HG02870 (cell line): ENCODE data around the gene ACO1.
"Not testable (repeated sequence)": the region's sequence is repeated elsewhere in the genome, so short reads cannot be mapped to it uniquely, and the experiment has no call there.

Experiments
- ATAC-seq: cut with Tn5 transposase; IDR thresholded peaks from one replicate; pipeline ENCODE4 v1.9.1; 2021; ENCODE audit warnings: mild to moderate bottlenecking, moderate library complexity; ENCODE audit not compliant: unreplicated experiment

Gene ACO1

GRCh38 chr9:32384364-32385151 is at the start of gene ACO1:
TSS of gene ACO1 (plus strand) at chr9:32384643. CDS start at chr9:32405507, 20,864 bp downstream.
- peak; percentile 92 for ATAC-seq

- no peak for ATAC-seq
Observed at GRCh38 chr9:32334916-32335895, 49.2 kb upstream of the ACO1 start.

GRCh38 chr9:32339424-32339823 is 45.0 kb upstream of the ACO1 start:
- ATAC-seq: peak; percentile 89

- no peak for ATAC-seq
Observed at GRCh38 chr9:32340361-32340760, 44.1 kb upstream of the ACO1 start.

- no peak for ATAC-seq
Observed at GRCh38 chr9:32344551-32345182, 39.8 kb upstream of the ACO1 start.

- no peak for ATAC-seq
Observed at GRCh38 chr9:32345243-32345642, 39.2 kb upstream of the ACO1 start.

GRCh38 chr9:32347571-32347970 is 36.9 kb upstream of the ACO1 start:
- no peak for ATAC-seq

- ATAC-seq: no peak
Observed at GRCh38 chr9:32348106-32348695, 36.2 kb upstream of the ACO1 start.

GRCh38 chr9:32349013-32349412 is 35.4 kb upstream of the ACO1 start:
- ATAC-seq: no peak

GRCh38 chr9:32350682-32351081 is 33.8 kb upstream of the ACO1 start:
- ATAC-seq: no peak

GRCh38 chr9:32351845-32352244 is 32.6 kb upstream of the ACO1 start:
- no peak for ATAC-seq

- not testable (repeated sequence) for ATAC-seq
Observed at GRCh38 chr9:32353476-32353875, 31.0 kb upstream of the ACO1 start.

- ATAC-seq: no peak
Observed at GRCh38 chr9:32359452-32359851, 25.0 kb upstream of the ACO1 start.

- ATAC-seq: no peak
Observed at GRCh38 chr9:32360983-32361673, 23.3 kb upstream of the ACO1 start.

GRCh38 chr9:32371279-32371678 is 13.2 kb upstream of the ACO1 start:
- no peak for ATAC-seq

GRCh38 chr9:32371679-32372078 is 12.8 kb upstream of the ACO1 start:
- ATAC-seq: no peak

- ATAC-seq: no peak
Observed at GRCh38 chr9:32376285-32376684, 8.2 kb upstream of the ACO1 start.

GRCh38 chr9:32378496-32378895 is 5.9 kb upstream of the ACO1 start:
- peak; percentile 81 for ATAC-seq

- peak; percentile 83 for ATAC-seq
Observed at GRCh38 chr9:32378993-32379729, 5.3 kb upstream of the ACO1 start.

GRCh38 chr9:32380944-32381343 is 3.5 kb upstream of the ACO1 start:
- ATAC-seq: no peak
